Hematopoietic multipotent progenitor cell treated with erythropoietin and hydrocortisone succinate and interleukin-3 and kit ligand, for 17 days (in vitro differentiated cells): ENCODE data around the gene BLTP1.
"Not testable (repeated sequence)": the region's sequence is repeated elsewhere in the genome, so short reads cannot be mapped to it uniquely, and the experiment has no call there.

Experiments
- DNase-seq: peaks from one replicate; pipeline ENCODE4 v3.0.0-alpha.2; 2015; ENCODE audit warnings: low spot score

The BLTP1 gene

GRCh38 chr4:122151982-122152710 lies at the start of gene BLTP1:
Gene BLTP1 (plus strand): TSS chr4:122152331. CDS start chr4:122170648, 18,317 bp downstream.
- DNase-seq, result peak; percentile 82

- no peak for DNase-seq
Observed at GRCh38 chr4:122104184-122104583, 47.9 kb upstream of the BLTP1 start.

GRCh38 chr4:122107680-122108079 lies 44.5 kb upstream of the BLTP1 start:
- no peak for DNase-seq

- DNase-seq, result not testable (repeated sequence)
Observed at GRCh38 chr4:122110304-122110703, 41.8 kb upstream of the BLTP1 start.

DNA sequence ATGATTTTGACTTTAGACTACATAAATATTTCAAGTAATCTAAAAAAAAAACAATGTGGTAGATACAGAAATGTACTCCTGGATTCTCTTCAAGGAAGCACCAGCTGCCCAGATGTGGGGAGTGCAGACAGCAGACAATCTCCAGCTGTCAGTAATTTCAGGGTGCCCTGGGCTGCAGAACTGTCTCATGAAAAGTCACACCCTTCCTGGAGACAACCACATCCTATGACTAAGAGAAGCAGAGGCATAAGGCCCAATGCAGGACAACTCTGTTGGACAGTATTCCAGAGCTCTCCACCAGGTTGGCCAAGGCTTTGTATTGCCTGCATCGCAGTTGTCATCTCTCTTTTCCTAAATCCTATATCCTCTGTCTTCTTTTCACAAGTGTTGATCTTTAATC lies 34.4 kb upstream of the BLTP1 start:
- no peak for DNase-seq

DNA sequence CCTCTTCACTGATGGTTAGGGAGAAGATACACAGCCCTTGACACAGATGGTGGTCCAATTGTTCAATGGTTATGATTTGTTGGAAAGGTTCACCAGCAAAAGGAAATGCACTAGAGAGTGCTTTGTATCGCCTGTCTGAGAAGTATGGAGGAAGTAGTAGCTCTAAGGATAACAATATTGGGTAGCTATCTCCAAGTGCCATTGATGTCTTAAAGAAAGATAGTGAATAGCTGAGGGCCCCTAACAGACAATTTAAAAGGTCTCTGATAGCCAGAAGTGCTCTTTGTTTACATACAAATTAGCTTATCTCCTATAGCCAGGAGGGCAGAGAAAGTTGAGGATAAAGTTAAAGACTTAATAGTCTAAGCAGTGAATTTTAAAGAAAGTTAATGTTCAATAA lies 33.9 kb upstream of the BLTP1 start:
- DNase-seq, result no peak

DNA sequence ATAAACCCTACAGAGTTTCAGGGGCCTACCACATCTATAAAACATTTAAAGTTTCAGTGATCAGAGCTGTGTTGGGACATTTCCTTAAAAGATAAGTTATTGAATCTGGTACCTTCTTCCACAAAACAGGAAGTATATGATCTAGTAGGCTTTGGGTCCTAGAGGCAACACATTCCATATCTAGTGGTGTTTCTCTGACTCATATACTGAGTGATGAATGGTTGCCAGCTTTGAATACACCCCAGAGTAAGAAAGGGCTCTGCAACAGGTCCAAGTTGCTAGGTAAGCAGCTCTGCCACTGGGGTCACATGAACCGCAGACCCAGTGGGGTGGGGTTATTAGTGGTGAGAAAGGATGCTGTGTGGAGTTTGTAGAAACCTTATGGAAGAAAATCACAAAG lies 32.4 kb upstream of the BLTP1 start:
- no peak for DNase-seq

GRCh38 chr4:122121593-122121992 lies 30.5 kb upstream of the BLTP1 start:
- no peak for DNase-seq

- no peak for DNase-seq
Observed at GRCh38 chr4:122122083-122122482, 30.0 kb upstream of the BLTP1 start.

- no peak for DNase-seq
Observed at GRCh38 chr4:122129061-122129460, 23.1 kb upstream of the BLTP1 start.

DNA sequence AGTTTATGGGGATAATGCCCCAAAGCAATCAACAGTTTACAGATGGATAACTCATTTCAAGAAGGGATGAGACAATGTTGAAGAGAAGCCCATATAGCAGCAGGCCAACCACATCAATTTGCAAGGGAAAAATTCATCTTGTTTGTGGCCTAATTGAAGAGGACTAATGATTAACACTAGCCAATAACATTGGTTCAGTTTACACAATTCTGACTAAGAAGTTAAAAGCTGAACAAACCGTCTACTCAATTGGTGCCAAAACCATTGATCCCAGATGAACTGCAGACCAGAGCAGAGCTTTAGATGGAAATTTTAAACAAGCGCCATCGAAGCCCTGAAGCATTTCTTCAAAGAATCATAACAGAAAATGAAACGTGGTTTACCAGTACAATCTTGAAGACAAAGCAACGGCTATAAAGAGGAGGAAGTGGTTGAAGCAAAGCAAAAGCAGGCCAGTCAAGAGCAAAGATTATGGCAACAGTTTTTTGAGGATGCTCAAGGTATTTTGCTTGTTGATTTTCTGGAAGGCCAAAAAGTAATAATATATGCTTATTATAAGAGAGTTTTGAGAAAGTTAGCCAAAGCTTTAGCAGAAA lies 20.5 kb upstream of the BLTP1 start:
- DNase-seq, result no peak

DNA sequence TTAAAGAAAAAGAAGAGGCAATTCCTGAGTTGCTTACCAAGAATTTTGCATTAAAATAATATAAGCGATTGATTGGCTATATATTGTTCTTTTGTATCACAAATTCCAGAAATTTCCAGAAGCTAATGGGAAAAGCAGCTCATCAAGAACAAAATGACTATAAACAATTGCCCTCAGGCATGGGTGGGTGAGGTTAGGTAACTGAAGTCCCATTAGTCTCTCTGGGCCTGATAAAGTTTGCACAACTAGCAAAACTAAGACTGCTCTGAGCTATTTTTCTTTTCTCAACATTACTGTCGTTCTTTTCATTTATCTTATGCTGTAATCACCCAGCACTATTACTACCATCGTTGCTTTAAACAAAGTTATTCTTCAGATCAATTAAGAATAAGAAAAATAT lies 19.2 kb upstream of the BLTP1 start:
- no peak for DNase-seq

DNA sequence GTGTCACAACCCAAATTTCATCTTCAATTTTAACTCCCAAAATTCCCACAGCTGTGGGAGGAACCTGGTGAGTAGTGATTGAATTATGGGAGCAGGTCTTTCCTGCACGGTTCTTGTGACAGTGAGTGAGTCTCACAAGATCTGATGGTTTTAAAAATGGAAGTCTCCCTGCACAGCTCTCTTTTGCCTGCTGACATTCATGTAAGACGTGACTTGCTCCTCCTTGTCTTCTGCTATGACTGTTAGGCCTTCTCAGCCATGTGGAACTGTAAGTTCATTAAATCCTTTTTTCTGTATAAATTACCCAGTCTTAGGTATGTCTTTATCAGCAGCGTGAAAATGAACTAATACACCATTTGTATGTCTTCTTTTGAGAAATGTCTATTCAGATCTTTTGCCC lies 13.0 kb upstream of the BLTP1 start:
- no peak for DNase-seq

DNA sequence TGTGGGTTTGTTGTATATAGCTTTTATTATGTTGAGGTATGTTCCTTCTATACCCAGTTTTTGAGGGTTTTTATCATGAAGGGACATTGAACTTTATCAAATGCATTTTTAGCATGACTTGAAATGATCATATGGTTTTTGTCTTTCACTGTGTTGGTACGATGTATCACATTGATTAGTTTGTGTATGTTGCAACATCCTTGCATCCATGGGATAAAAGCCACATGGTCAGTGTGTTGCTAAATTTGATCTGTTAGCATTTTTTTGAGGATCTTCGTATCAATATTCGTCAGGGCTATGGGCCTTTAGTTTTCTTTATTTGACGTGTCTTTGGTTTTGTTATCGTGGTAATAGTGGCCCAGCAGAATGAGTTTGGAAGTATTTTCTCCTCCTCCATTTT lies 11.3 kb upstream of the BLTP1 start:
- DNase-seq, result no peak

DNA sequence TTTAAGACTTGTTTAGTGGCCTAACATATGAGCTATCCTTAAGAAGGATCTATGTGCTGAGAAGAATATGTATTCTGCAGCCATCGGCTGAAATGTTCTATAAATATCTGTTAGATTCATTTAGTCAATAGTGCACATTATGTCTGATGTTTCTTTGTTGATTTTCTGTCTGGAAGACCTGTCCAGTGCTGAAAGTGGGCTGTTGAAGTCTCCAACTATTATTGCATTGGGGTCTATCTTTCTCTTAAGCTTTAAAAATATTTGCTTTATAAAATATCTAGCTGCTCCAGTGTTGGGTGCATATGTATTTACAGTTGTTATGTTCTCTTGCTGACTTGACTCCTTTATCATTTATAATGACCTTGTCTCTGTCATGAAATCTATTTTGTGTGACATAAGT lies 9.4 kb upstream of the BLTP1 start:
- DNase-seq, result no peak

DNA sequence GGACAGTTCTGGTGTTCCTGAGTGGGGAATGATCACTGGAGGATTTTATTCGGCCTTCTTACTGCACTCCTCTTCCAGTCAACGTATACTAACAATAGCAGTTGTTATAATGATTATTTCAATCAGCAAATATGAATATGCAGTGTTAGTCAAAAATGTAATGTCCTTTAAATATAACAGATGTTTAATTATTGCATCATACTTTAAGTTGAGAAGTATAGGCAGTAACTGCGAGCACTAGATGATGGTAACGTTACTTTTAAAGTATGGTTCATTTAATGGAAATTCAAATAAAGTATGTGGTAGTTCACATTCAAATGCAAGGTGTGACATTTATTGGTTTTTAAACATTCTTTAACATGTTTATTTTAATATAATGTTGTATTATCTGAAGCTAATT lies 5.5 kb upstream of the BLTP1 start:
- DNase-seq, result no peak

- DNase-seq, result no peak
Observed at GRCh38 chr4:122150931-122151330, 1.2 kb upstream of the BLTP1 start.

DNA sequence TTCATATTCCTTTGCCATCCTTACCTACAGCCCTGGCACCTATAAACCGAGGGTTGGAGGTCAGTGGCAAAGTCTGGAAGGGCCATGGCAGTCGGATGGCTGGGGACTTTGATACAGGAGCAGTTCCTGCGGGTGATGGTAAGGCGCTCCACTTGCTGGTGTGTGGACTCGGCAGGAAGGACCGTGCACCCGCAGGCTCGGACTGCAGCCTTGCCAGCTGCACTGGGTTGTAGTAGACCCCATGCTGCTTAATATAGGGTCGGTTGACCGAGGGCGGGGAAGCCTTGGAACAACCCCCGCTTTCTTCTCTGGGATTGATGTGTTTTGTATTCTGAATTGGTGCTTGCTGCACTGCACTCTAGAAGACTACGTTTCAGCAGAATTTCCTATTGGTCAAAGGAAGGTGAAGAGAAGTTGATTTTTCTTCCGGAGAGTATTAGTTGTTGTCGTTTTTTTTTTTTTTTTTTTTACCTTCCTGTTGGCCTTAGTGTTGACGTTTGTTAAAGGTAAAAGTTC lies 638 bp downstream of the BLTP1 start:
- DNase-seq, result no peak

GRCh38 chr4:122156819-122157218 lies 4.7 kb downstream of the BLTP1 start:
- no peak for DNase-seq

GRCh38 chr4:122163301-122163700 lies 11.2 kb downstream of the BLTP1 start:
- DNase-seq, result no peak

GRCh38 chr4:122163767-122164166 lies 11.6 kb downstream of the BLTP1 start:
- no peak for DNase-seq

GRCh38 chr4:122167369-122167768 lies 15.2 kb downstream of the BLTP1 start:
- DNase-seq, result no peak

GRCh38 chr4:122170775-122171174 lies 18.6 kb downstream of the BLTP1 start:
- DNase-seq, result no peak

GRCh38 chr4:122171323-122171722 lies 19.2 kb downstream of the BLTP1 start:
- DNase-seq, result no peak
